Measurements from ENCODE around the gene FJX1.

The FJX1 gene, protein sequence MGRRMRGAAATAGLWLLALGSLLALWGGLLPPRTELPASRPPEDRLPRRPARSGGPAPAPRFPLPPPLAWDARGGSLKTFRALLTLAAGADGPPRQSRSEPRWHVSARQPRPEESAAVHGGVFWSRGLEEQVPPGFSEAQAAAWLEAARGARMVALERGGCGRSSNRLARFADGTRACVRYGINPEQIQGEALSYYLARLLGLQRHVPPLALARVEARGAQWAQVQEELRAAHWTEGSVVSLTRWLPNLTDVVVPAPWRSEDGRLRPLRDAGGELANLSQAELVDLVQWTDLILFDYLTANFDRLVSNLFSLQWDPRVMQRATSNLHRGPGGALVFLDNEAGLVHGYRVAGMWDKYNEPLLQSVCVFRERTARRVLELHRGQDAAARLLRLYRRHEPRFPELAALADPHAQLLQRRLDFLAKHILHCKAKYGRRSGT

DNA sequence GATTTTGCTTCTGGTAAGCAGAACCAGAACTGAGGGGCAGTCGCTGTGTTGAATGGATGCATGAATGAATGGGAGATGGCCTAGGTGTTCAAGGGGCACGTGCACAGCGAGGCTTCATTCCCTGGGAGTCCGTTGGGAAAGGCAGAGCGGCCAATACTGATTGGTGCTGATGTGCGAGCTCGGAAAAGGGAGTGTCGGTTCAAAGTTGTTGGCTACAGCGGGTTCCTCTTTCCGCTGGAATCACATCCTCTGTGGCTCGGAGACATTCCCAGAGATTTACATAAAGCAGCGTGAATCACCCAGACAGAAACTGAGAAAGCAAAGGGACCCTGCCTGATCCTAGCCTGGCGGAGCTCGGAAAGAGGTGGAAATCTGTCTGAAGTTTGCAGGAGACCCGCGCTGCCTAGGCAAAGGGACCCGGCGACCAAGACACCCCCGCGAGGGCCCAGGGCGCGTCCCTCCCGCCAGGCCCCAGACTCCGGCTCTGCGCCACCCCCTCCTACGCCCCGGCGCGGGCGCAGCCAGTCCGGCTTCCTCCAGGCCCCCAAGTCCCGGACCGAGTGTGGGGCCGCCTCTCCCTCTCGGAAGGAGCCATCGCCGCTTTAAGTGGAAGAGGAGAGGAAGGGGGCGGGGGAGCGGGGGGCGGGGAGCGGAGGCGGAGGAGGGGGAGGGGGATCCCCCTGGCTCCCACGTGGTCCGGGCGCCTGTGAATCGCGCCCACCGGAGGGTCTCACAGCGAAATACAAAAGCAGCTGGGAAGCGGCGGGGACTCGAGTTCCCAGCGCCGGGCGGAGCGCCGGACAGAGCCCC lies at the start of gene FJX1:
FJX1 (plus strand) TSS at position 774 of the 810 bp plus-strand sequence. CDS start 177 bp downstream, outside the sequence.
- peaks cover 61% of the 10 kb centered on the region for H3K27me3 Mint-ChIP-seq
- no peaks in the 10 kb centered on the region for H3K36me3 Mint-ChIP-seq (ENCODE audit: low read depth)
- ATAC-seq (peak; percentile 11), DNase-seq (peak; percentile 26)
- no peaks in the 10 kb centered on the region for H3K9me3 Mint-ChIP-seq
- peak within 1 kb of the TSS; percentile 42 for H3K27ac Mint-ChIP-seq
- peak within 1 kb of the TSS; percentile 72 for H3K4me3 Mint-ChIP-seq
- H3K4me1 Mint-ChIP-seq, result peaks cover 14% of the 10 kb centered on the region

DNA sequence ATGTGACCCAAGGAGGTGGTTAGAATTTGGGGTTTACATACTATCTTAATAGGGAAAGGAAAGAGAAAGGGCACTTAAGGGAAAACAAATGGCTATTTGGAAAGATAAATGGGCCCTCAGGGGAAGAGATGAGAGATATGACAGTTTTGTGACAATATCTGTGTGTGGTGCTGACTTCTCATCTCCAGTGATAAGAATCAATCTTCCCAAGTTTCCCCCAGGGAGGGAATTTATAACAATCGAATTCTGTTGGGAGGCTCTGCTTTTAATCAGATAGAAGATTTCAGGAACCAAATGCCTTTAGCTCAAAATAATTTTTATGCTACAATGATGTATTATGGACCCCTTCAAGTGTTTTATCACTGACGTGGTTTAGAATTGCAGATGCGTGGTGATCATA lies 46.6 kb upstream of the FJX1 start:
- Mint-ChIP-seq H3K27me3 (peaks cover 28% of the 10 kb centered on the region), H3K36me3 (ENCODE audit: low read depth) (no peaks in the 10 kb centered on the region), H3K4me3 (no peak overlapping the region), H3K4me1 (no peaks in the 10 kb centered on the region), H3K9me3 (peaks cover 5% of the 10 kb centered on the region), H3K27ac (no peak overlapping the region)
- ATAC-seq (no peak), DNase-seq (no peak)

DNA sequence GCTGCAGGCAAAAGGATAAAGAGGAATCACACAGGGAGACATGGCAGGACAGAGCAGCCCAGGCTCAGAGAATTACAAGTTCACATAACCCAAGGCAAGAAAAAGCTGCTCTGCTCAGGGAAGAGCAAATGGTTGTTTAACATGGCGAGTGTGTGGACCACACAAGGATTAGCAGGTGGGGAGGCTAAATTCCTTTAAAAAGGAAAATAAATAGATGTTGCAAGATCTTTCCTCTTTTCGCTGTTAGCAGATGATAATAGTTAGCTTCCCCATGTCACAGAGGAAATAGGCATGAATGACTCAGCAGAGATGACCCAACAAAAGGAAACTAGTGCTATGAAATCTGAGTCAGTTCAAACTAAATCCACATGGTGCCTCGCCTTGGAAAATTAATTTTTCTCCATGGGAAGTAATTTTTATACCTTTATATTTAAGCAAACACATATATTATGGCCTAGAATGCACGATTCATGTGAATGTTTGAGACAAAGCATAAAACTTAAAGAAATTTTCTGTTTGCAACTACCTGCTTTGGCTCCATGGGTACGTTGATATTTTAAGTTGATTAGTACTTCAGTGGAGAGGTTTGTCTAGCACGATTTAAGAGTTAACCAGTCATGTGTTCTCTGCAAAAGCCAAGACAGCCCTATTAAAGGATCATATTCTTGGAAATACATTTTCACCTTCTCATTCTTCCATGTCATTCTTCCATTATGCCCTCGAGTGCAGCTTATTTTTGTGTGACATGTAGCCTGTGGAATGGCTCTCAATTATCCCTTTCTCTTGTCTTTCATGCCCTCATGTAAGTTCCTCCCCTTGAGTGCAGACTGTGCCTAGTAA lies 38.5 kb upstream of the FJX1 start:
- no peak for DNase-seq
- no peaks in the 10 kb centered on the region for H3K4me1 Mint-ChIP-seq
- H3K27me3 Mint-ChIP-seq, result peaks cover 35% of the 10 kb centered on the region
- no peak overlapping the region for H3K27ac Mint-ChIP-seq
- no peaks in the 10 kb centered on the region for H3K9me3 Mint-ChIP-seq
- no peak overlapping the region for H3K4me3 Mint-ChIP-seq
- H3K36me3 Mint-ChIP-seq (ENCODE audit: low read depth), result no peaks in the 10 kb centered on the region
- no peak for ATAC-seq

DNA sequence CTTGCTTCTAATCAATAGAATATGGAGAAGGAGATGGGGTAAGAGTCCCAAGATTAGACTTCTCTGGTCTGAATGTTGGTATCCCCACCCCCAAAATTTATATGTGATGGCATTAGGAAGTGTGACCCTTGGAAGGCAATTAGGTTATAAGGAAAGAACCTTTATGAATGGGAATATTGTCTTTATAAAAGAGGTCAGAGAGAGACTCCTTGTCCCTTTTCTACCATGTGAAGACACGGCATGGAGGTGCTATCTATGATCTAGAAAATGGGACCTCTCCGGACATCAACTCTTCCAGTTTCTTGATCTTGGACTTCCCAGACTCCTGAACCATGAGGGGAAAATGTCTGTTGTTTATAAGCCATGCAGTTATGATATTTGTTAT lies 37.9 kb upstream of the FJX1 start:
- Mint-ChIP-seq H3K4me1 (no peaks in the 10 kb centered on the region), H3K27me3 (peaks cover 33% of the 10 kb centered on the region), H3K27ac (no peak overlapping the region), H3K9me3 (no peaks in the 10 kb centered on the region), H3K36me3 (ENCODE audit: low read depth) (no peaks in the 10 kb centered on the region), H3K4me3 (no peak overlapping the region)
- DNase-seq (no peak), ATAC-seq (no peak)

DNA sequence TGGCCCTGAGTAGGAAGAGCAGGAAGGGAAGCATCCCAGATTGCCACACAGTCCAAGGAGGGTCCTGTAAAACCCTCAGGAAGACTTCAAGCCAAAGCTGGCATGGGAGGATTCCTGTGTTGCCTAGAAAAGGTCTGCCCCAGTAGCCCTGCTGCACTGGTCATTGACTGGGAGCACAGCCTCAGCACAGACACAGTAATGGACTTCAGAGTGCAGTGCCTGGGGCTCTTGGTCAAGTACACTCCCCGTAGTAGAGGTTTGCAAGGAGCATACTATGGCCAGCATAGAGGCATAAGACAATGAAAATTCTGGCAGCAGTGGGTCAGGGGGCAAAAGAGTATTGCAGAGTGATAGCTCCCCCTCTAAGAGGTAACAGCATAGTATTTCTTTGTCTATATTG lies 36.2 kb upstream of the FJX1 start:
- Mint-ChIP-seq H3K9me3 (no peaks in the 10 kb centered on the region), H3K4me3 (no peak overlapping the region), H3K4me1 (no peaks in the 10 kb centered on the region), H3K36me3 (ENCODE audit: low read depth) (no peaks in the 10 kb centered on the region), H3K27me3 (peaks cover 28% of the 10 kb centered on the region), H3K27ac (no peak overlapping the region)
- no peak for DNase-seq
- ATAC-seq, result no peak

DNA sequence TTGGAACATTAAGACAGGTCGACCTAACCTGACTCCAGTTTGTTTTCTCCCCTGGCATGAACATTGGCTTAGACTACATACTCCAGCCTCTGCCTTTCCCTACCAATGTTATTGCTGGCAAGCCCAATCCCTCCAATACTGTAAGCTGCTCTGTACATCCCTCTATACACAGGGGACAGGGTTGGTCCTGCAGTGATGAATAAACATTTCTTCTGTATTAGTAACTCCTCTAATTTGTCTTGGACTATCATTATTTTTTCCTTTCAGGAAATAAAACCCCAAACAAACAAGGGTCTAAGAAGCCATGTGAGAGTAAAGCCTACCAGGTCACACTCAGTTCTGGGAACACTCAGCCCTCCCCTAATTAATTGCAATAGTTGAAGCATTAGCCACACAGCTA lies 35.1 kb upstream of the FJX1 start:
- no peak for ATAC-seq
- H3K9me3 Mint-ChIP-seq, result no peaks in the 10 kb centered on the region
- H3K27me3 Mint-ChIP-seq, result peaks cover 32% of the 10 kb centered on the region
- no peak overlapping the region for H3K4me3 Mint-ChIP-seq
- no peaks in the 10 kb centered on the region for H3K36me3 Mint-ChIP-seq (ENCODE audit: low read depth)
- H3K27ac Mint-ChIP-seq, result no peak overlapping the region
- no peaks in the 10 kb centered on the region for H3K4me1 Mint-ChIP-seq
- no peak for DNase-seq

DNA sequence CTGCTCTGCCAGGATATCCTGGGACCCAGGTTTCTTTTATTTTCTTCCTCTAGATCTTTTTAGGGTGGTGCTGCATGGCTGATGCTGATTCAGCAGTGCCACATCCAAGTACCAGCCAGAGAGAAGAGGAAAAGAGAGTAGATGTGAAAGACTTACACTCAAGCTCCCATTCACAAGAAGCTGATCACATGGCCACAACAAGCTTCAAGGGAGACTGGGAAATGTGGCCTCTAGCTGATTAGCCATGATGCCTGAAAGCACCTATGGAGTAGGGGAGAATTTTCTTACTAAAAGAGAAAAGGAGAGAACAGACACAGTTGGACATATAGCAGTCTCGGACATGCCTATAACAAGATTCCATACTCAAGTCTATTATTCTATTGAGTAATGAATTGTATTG lies 34.4 kb upstream of the FJX1 start:
- ATAC-seq (no peak), DNase-seq (no peak)
- Mint-ChIP-seq H3K4me3 (no peak overlapping the region), H3K27ac (no peak overlapping the region), H3K36me3 (ENCODE audit: low read depth) (no peaks in the 10 kb centered on the region), H3K27me3 (peaks cover 36% of the 10 kb centered on the region), H3K4me1 (no peaks in the 10 kb centered on the region), H3K9me3 (no peaks in the 10 kb centered on the region)

DNA sequence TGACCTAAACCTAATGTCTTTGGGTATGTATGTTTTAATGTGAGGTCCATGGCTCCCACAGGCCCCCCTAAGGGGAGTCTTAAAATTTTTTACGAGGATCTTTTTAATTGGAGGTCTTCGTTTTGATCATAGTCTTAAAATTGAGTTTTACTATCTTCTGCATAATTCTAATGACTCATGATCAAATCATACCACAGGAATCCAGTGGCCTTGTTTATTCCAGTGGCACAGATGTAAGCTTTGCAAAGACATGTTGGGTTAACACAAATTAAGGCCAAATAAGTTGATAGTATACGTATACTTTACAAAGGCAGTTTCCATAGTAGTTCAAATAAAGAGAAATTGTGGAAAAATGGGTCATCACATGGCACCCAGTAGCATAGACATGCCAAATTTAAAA lies 33.9 kb upstream of the FJX1 start:
- no peak for DNase-seq
- no peak for ATAC-seq
- H3K4me1 Mint-ChIP-seq, result no peaks in the 10 kb centered on the region
- no peaks in the 10 kb centered on the region for H3K9me3 Mint-ChIP-seq
- peaks cover 39% of the 10 kb centered on the region for H3K27me3 Mint-ChIP-seq
- H3K36me3 Mint-ChIP-seq (ENCODE audit: low read depth), result no peaks in the 10 kb centered on the region
- H3K4me3 Mint-ChIP-seq, result no peak overlapping the region
- H3K27ac Mint-ChIP-seq, result no peak overlapping the region

DNA sequence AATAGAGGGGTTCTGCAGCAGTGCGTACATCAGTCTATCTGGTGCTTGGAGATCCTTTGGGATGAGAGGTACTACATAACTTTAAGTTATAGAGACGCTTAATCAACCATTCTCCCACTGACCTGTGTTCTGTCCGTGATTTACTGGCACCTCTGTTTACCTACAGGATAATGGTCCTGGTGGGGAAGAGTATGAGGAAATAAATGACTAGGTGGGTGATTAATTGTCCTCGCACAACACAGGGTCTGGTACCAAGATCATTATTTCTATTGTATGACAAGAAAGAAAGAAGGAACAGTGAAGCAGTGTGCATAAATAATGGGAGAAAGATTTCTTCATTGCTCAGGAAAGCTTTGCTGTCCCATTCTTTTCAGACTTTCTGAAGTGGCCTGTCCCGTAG lies 32.8 kb upstream of the FJX1 start:
- no peak overlapping the region for H3K4me3 Mint-ChIP-seq
- no peaks in the 10 kb centered on the region for H3K4me1 Mint-ChIP-seq
- peaks cover 38% of the 10 kb centered on the region for H3K27me3 Mint-ChIP-seq
- DNase-seq (no peak), ATAC-seq (no peak)
- H3K36me3 Mint-ChIP-seq (ENCODE audit: low read depth), result no peaks in the 10 kb centered on the region
- H3K27ac Mint-ChIP-seq, result no peak overlapping the region
- H3K9me3 Mint-ChIP-seq, result no peaks in the 10 kb centered on the region

DNA sequence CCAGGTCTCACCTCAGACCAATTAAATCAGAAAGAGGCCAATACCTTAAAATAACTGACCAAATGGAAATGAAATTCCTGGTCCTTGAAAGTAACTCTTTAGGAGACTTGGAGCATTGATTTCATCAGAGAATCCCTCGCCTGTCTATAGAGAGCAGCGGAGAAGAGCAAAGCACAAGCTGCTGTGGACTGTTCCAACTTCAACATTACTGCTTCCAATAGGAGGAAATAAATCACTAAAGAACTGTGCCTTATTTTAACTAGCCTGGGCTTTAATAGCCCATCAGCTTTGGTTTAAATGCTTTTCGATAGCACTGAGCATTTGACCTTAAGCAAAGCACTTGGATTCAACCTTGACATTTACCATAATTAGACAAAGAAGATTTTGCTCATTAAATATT lies 32.0 kb upstream of the FJX1 start:
- DNase-seq (no peak), ATAC-seq (no peak)
- no peaks in the 10 kb centered on the region for H3K9me3 Mint-ChIP-seq
- H3K4me1 Mint-ChIP-seq, result no peaks in the 10 kb centered on the region
- peaks cover 33% of the 10 kb centered on the region for H3K27me3 Mint-ChIP-seq
- H3K36me3 Mint-ChIP-seq (ENCODE audit: low read depth), result no peaks in the 10 kb centered on the region
- H3K4me3 Mint-ChIP-seq, result no peak overlapping the region
- H3K27ac Mint-ChIP-seq, result no peak overlapping the region

DNA sequence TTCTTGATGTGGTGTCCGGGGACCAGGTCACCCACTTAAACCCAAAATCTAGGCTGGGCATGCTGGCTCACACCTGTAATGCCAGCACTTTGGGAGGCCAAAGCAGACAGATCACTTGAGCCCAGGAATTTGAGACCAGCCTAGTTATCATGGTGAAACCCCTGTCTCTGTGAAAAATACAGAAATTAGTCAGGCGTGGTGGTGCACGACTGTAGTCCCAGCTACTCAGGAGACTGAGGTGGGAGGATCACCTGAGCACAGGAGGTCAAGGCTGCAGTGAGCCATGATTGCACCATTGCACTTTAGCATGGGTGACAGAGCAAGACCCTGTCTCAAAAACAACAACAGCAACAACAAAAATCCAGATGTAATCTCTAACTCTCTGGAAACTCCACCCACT lies 30.3 kb upstream of the FJX1 start:
- Mint-ChIP-seq H3K4me1 (no peaks in the 10 kb centered on the region), H3K4me3 (no peak overlapping the region), H3K36me3 (ENCODE audit: low read depth) (no peaks in the 10 kb centered on the region), H3K27me3 (peaks cover 30% of the 10 kb centered on the region), H3K27ac (no peak overlapping the region), H3K9me3 (no peaks in the 10 kb centered on the region)
- no peak for ATAC-seq
- DNase-seq, result no peak

DNA sequence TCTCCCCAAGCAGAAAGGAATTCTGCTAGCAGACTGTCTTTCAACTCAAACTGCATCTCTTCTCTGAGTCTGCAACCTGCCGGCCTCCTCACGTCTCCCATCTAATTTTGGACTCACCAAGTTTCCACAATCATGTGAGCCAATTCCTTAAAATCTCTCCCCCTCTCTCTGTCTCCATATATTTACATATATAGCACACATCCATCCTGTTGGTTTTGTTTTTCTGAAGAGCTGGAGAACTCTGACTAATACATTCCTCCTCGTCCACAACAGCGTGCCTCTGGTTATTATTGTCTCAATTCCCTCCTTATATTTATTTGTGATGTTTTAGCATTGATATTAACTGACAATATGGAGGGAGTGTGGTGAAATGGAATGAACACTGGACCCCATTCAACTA lies 29.6 kb upstream of the FJX1 start:
- no peaks in the 10 kb centered on the region for H3K9me3 Mint-ChIP-seq
- DNase-seq (no peak), ATAC-seq (no peak)
- no peak overlapping the region for H3K27ac Mint-ChIP-seq
- H3K36me3 Mint-ChIP-seq (ENCODE audit: low read depth), result no peaks in the 10 kb centered on the region
- no peaks in the 10 kb centered on the region for H3K4me1 Mint-ChIP-seq
- H3K27me3 Mint-ChIP-seq, result peaks cover 28% of the 10 kb centered on the region
- H3K4me3 Mint-ChIP-seq, result no peak overlapping the region

DNA sequence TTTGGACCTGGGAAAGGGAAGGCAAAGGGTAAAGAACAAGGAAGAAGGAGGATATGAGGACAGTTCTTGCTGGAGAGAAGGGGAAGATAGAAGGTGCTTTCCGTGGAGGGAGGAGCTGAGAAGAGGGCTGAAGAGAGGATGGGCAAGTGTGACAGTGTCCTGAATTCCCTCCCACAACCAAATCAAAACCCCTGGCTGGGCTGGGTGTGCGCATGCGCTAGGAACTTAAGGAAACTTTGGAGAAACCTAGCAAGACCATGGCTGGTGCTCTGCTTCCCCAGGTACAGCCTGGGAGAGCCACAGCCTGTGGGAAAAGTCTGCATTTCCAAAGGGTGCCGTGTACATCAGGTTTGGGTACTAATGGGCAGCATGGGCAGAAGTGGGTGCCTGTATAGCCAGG lies 29.0 kb upstream of the FJX1 start:
- no peaks in the 10 kb centered on the region for H3K4me1 Mint-ChIP-seq
- H3K36me3 Mint-ChIP-seq (ENCODE audit: low read depth), result no peaks in the 10 kb centered on the region
- no peak overlapping the region for H3K4me3 Mint-ChIP-seq
- ATAC-seq (no peak), DNase-seq (no peak)
- no peak overlapping the region for H3K27ac Mint-ChIP-seq
- peaks cover 23% of the 10 kb centered on the region for H3K27me3 Mint-ChIP-seq
- H3K9me3 Mint-ChIP-seq, result no peaks in the 10 kb centered on the region

DNA sequence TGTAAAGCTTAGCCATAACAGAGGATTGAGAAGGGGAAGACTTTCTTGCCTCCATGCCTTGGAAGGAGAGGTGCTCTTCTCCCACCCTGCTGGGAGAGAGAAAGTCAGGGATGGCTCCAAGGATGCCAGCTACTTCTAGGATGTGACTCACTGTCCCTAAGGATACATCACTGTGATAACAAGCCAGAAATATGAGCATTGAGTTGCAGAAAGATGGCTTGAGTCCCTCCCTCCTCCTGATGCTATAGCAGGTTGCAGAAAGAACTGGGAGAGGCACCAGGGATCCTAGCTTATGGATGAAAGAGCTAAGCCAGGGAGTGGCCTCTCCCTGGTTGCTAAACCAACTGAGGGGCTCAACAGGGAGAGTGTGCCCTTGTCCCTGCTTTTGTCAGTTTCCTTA lies 27.8 kb upstream of the FJX1 start:
- Mint-ChIP-seq H3K27ac (no peak overlapping the region), H3K9me3 (no peaks in the 10 kb centered on the region), H3K4me1 (no peaks in the 10 kb centered on the region), H3K4me3 (no peak overlapping the region), H3K36me3 (ENCODE audit: low read depth) (no peaks in the 10 kb centered on the region), H3K27me3 (peaks cover 20% of the 10 kb centered on the region)
- DNase-seq, result no peak
- no peak for ATAC-seq
